BE2C (cell line): ENCODE data around the gene HADHA.

Experiments used
- DNase-seq: peaks from one replicate; pipeline ENCODE4 v3.0.0-alpha.2; 2020
- H3K27me3 ChIP-seq: fragments of 250-450 bp; sonication (Bioruptor Pico); 2 replicates; pipeline ENCODE4 v1.5.1; 2020; ENCODE audit warnings: mild to moderate bottlenecking
- H3K36me3 ChIP-seq: fragments of 250-450 bp; sonication (Bioruptor Pico); 2 replicates; pipeline ENCODE4 v1.5.1; 2020; ENCODE audit warnings: mild to moderate bottlenecking
- H3K4me1 ChIP-seq: fragments of 250-450 bp; sonication (Bioruptor Pico); 2 replicates; pipeline ENCODE4 v1.5.1; 2020
- H3K4me3 ChIP-seq: 2 replicates; pipeline ENCODE4 v1.5.1; 2011; ENCODE audit warnings: low read depth, low read length
- H3K9me3 ChIP-seq: fragments of 250-450 bp; sonication (Bioruptor Pico); 2 replicates; pipeline ENCODE4 v1.5.1; 2020
- CTCF ChIP-seq: IDR thresholded peaks from 2 replicates; pipeline ENCODE4 v1.5.1; 2012; ENCODE audit warnings: mild to moderate bottlenecking, low read depth, low read length

Gene HADHA

GRCh38 chr2:26281226-26281625 is 36.8 kb upstream of the HADHA start:
- no peak for TF ChIP-seq CTCF
- DNase-seq = no peak
- Histone ChIP-seq H3K36me3 (peaks cover 35% of the 10 kb centered on the region), H3K4me1 (no peaks in the 10 kb centered on the region), H3K9me3 (no peaks in the 10 kb centered on the region), H3K27me3 (no peaks in the 10 kb centered on the region), H3K4me3 (no peak overlapping the region)

GRCh38 chr2:26279886-26280285 is 35.5 kb upstream of the HADHA start:
- no peak for DNase-seq
- Histone ChIP-seq H3K4me1 (no peaks in the 10 kb centered on the region), H3K36me3 (peaks cover 40% of the 10 kb centered on the region), H3K4me3 (no peak overlapping the region), H3K9me3 (no peaks in the 10 kb centered on the region), H3K27me3 (no peaks in the 10 kb centered on the region)
- no peak for TF ChIP-seq CTCF

GRCh38 chr2:26276484-26277227 is 32.2 kb upstream of the HADHA start:
- no peak overlapping the region for H3K4me3 ChIP-seq
- no peaks in the 10 kb centered on the region for H3K9me3 ChIP-seq
- H3K4me1 ChIP-seq = peaks cover 8% of the 10 kb centered on the region
- H3K36me3 ChIP-seq = peaks cover 40% of the 10 kb centered on the region
- no peak for TF ChIP-seq CTCF
- DNase-seq = no peak
- H3K27me3 ChIP-seq = no peaks in the 10 kb centered on the region

- Histone ChIP-seq H3K4me3 (no peak overlapping the region), H3K9me3 (no peaks in the 10 kb centered on the region), H3K4me1 (peaks cover 8% of the 10 kb centered on the region), H3K36me3 (peaks cover 27% of the 10 kb centered on the region), H3K27me3 (no peaks in the 10 kb centered on the region)
- TF ChIP-seq CTCF = no peak
- no peak for DNase-seq
These were observed 29.7 kb upstream of the HADHA start for GRCh38 chr2:26274058-26274613.

GRCh38 chr2:26273501-26273900 is 29.1 kb upstream of the HADHA start:
- no peaks in the 10 kb centered on the region for H3K27me3 ChIP-seq
- H3K9me3 ChIP-seq = no peaks in the 10 kb centered on the region
- H3K4me1 ChIP-seq = peaks cover 8% of the 10 kb centered on the region
- peaks cover 22% of the 10 kb centered on the region for H3K36me3 ChIP-seq
- no peak overlapping the region for H3K4me3 ChIP-seq
- DNase-seq = no peak
- TF ChIP-seq CTCF = no peak

GRCh38 chr2:26270373-26270772 is 25.9 kb upstream of the HADHA start:
- Histone ChIP-seq H3K27me3 (no peaks in the 10 kb centered on the region), H3K4me1 (peaks cover 8% of the 10 kb centered on the region), H3K9me3 (no peaks in the 10 kb centered on the region), H3K4me3 (no peak overlapping the region), H3K36me3 (peaks cover 14% of the 10 kb centered on the region)
- DNase-seq = no peak
- no peak for TF ChIP-seq CTCF
